Duodenal mucosa (tissue), 2 donors: ENCODE results near the gene MAML1.

Experiments used
- H3K27ac ChIP-seq: one replicate; pipeline ENCODE4 v1.7.0; 2013; ENCODE audit warnings: low read depth, low read length
- H3K27me3 ChIP-seq, 2 donors: one replicate each; pipeline ENCODE4 v1.7.0; 2013; ENCODE audit warnings: low read length in 2 of 2, control low read depth in 1 of 2; ENCODE audit not compliant: insufficient read depth in 2 of 2, control insufficient read depth in 1 of 2
- H3K36me3 ChIP-seq, 2 donors: one replicate each; pipeline ENCODE4 v1.7.0; 2013; ENCODE audit warnings: low read length in 2 of 2, control low read depth in 1 of 2; ENCODE audit not compliant: insufficient read depth in 2 of 2, control insufficient read depth in 1 of 2
- H3K4me1 ChIP-seq, 2 donors: one replicate each; pipeline ENCODE4 v1.7.0; 2013; ENCODE audit warnings: low read length in 2 of 2, control low read depth in 1 of 2; ENCODE audit not compliant: insufficient read depth in 2 of 2, control insufficient read depth in 1 of 2
- H3K4me3 ChIP-seq, 2 donors: one replicate each; pipeline ENCODE4 v1.7.0; 2013; ENCODE audit warnings: low read length in 2 of 2, low read depth in 1 of 2
- H3K9ac ChIP-seq, 2 donors: one replicate each; pipeline ENCODE4 v1.7.0; 2013; ENCODE audit warnings: low read length in 2 of 2, low read depth in 1 of 2
- H3K9me3 ChIP-seq, 2 donors: one replicate each; pipeline ENCODE4 v1.7.0; 2013; ENCODE audit warnings: low read length in 2 of 2, control low read depth in 1 of 2; ENCODE audit not compliant: control insufficient read depth in 1 of 2

The MAML1 gene

GRCh38 chr5:179801304-179802206 lies 68.9 kb downstream of the MAML1 start:
- no peak overlapping the region for H3K4me3 ChIP-seq
- H3K9me3 ChIP-seq = no peaks in the 10 kb centered on the region
- peaks cover 39 to 46% of the 10 kb centered on the region in 2 donors for H3K4me1 ChIP-seq
- H3K9ac ChIP-seq = no peak overlapping the region
- H3K27me3 ChIP-seq = no peaks in the 10 kb centered on the region
- peaks cover 36 to 53% of the 10 kb centered on the region in 2 donors for H3K36me3 ChIP-seq
- H3K27ac ChIP-seq = no peak overlapping the region

GRCh38 chr5:179802207-179802883 lies 69.7 kb downstream of the MAML1 start:
- peak overlapping the region in 1 of 2 donors; percentile 1 for H3K9ac ChIP-seq
- peaks cover 36 to 45% of the 10 kb centered on the region in 2 donors for H3K36me3 ChIP-seq
- H3K9me3 ChIP-seq = no peaks in the 10 kb centered on the region
- H3K27ac ChIP-seq = no peak overlapping the region
- H3K4me3 ChIP-seq = peak overlapping the region in 1 of 2 donors; percentile 35
- peaks cover 33 to 38% of the 10 kb centered on the region in 2 donors for H3K4me1 ChIP-seq
- H3K27me3 ChIP-seq = no peaks in the 10 kb centered on the region

DNA sequence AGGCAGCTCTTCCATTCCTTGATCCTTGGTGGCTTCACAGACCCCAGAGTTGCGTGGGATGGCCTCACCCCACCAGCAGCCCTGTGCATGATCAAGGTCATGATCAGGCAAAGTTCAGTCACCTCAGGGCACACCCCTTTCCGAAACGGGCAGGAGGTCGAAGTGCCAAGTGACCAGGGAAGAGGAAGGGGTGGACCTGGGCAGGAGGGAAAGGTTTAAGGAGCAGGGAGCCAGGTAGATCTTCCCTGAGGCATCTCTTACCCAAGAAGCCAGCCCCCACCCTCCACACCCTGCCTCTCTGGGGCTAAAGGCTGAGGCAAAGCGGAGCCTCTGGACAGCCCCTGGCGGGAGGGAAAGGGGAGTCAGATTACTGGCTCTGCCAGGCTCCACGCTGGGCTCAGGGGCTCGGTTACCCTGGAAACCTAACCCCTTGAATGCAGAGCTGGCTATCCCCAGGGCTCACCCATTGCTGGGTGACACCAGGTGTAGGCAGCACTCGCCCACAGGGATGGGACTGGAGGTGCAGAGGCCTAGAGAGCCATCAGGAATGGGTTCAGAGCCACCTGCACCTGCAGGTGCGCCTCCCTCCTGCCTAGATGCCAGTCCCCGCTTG lies 70.4 kb downstream of the MAML1 start:
- Histone ChIP-seq H3K9ac (peak overlapping the region; percentile 1 to 43), H3K4me1 (peaks cover 36 to 42% of the 10 kb centered on the region in 2 donors), H3K4me3 (peak overlapping the region; percentile 35 to 36), H3K9me3 (no peaks in the 10 kb centered on the region), H3K27me3 (no peaks in the 10 kb centered on the region), H3K27ac (no peak overlapping the region), H3K36me3 (peaks cover 33 to 38% of the 10 kb centered on the region in 2 donors)

GRCh38 chr5:179803651-179804554 lies 71.3 kb downstream of the MAML1 start:
- H3K4me3 ChIP-seq = peak overlapping the region; percentile 77 to 80
- H3K27ac ChIP-seq = no peak overlapping the region
- peaks cover 25 to 30% of the 10 kb centered on the region in 2 donors for H3K36me3 ChIP-seq
- no peaks in the 10 kb centered on the region for H3K27me3 ChIP-seq
- H3K9me3 ChIP-seq = no peaks in the 10 kb centered on the region
- peaks cover 39 to 43% of the 10 kb centered on the region in 2 donors for H3K4me1 ChIP-seq
- peak overlapping the region; percentile 73 to 86 for H3K9ac ChIP-seq

GRCh38 chr5:179804555-179804947 lies 71.9 kb downstream of the MAML1 start:
- Histone ChIP-seq H3K4me3 (peak overlapping the region; percentile 77 to 80), H3K9me3 (no peaks in the 10 kb centered on the region), H3K36me3 (peaks cover 18 to 23% of the 10 kb centered on the region in 2 donors), H3K27ac (no peak overlapping the region), H3K27me3 (no peaks in the 10 kb centered on the region), H3K4me1 (peaks cover 39 to 43% of the 10 kb centered on the region in 2 donors), H3K9ac (peak overlapping the region; percentile 73 to 86)

DNA sequence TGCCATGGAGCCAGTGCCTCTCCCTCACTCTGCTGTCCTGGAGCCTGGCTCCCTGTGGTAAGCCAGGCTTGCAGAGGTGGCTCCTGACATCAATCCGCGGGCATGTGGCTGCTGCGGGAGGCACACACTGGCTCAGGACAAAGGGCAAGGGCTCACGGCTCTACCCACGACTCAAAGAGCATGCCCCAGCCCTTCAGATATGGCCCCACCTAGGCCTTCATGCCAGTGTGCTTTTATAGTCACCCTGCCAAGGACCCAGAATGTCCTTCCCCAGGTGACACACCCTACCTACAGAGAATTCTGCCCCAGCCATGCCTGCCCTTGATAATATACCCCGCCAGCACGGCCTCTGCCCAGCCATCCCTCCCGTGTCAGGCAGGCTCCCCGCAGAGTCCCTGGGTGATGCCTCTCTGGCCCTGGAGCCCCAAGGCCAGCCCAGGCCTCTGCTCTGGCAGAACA lies 72.5 kb downstream of the MAML1 start:
- Histone ChIP-seq H3K27me3 (no peaks in the 10 kb centered on the region), H3K4me1 (peaks cover 39 to 43% of the 10 kb centered on the region in 2 donors), H3K4me3 (peak overlapping the region; percentile 77 to 80), H3K27ac (peak overlapping the region; percentile 95), H3K9me3 (no peaks in the 10 kb centered on the region), H3K9ac (peak overlapping the region; percentile 73 to 86), H3K36me3 (peaks cover 16 to 18% of the 10 kb centered on the region in 2 donors)

DNA sequence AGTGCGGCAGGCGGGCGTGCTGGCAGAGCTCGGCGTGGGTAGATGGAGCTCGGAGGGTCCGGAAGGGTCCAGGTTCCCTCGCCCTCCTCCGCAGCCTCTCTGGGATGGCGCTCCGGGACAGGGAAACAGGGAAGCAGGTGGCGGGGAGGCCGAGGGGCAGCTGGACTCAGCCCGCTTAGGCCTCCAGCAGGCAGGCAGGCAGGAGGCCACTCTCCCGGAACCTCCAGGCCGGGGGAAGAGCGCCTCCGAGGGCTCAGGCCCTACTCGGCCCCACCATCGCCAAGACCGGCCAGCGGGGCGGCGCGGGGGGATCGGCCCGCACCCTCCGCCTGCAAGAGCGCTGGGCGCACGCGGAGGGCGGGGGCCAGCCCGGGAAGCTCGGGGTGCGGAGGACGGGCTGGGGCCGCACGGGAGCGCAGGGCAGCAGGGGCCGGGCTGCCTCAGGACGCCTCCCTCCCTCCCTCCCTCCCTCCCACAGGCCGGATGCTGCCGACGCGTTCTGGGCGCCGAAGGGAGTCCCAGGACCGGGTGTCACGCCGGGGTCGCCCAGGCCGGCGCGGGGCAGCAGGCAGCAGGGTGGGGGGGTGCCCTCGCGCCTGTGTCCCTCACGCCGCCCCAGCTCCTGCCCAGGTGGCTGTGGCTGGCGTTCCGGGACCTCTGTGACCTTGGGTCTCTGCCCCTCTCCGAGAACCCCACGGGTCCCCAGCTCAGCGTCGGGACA lies 73.1 kb downstream of the MAML1 start:
- Histone ChIP-seq H3K9ac (peak overlapping the region; percentile 73 to 86), H3K27ac (peak overlapping the region; percentile 95), H3K9me3 (no peaks in the 10 kb centered on the region), H3K4me1 (peaks cover 39 to 43% of the 10 kb centered on the region in 2 donors), H3K36me3 (peaks cover 13 to 16% of the 10 kb centered on the region in 2 donors), H3K27me3 (no peaks in the 10 kb centered on the region), H3K4me3 (peak overlapping the region; percentile 77 to 80)

GRCh38 chr5:179806250-179807048 lies 73.8 kb downstream of the MAML1 start, which contains the start of gene MGAT4B:
Gene MGAT4B, minus strand, starts transcription at chr5:179806866. Its CDS starts 283 bp downstream, at chr5:179806583.
- Histone ChIP-seq H3K27me3 (no peaks in the 10 kb centered on the region), H3K4me1 (peaks cover 39 to 43% of the 10 kb centered on the region in 2 donors), H3K27ac (peak within 1 kb of the TSS; percentile 95), H3K4me3 (peak within 1 kb of the TSS; percentile 77 to 80), H3K9me3 (no peaks in the 10 kb centered on the region), H3K36me3 (peaks cover 5 to 10% of the 10 kb centered on the region in 2 donors), H3K9ac (peak within 1 kb of the TSS; percentile 73 to 86)
